HG02943 (cell line): ENCODE data around the gene SLC38A9.
"Not testable (repeated sequence)": the region's sequence is repeated elsewhere in the genome, so short reads cannot be mapped to it uniquely, and the experiment has no call there.

Experiments used
- ATAC-seq: cut with Tn5 transposase; IDR thresholded peaks from one replicate; pipeline ENCODE4 v1.9.1; 2021; ENCODE audit warnings: mild to moderate bottlenecking, low read depth, moderate library complexity; ENCODE audit not compliant: unreplicated experiment

The SLC38A9 gene

GRCh38 chr5:55620766-55621160 lies 91.4 kb downstream of the SLC38A9 start:
- ATAC-seq, result no peak

GRCh38 chr5:55620009-55620765 lies 91.9 kb downstream of the SLC38A9 start:
- ATAC-seq, result no peak

- ATAC-seq, result no peak
These were observed 93.8 kb downstream of the SLC38A9 start for GRCh38 chr5:55618318-55618717.

GRCh38 chr5:55613112-55613868 lies 98.8 kb downstream of the SLC38A9 start:
- ATAC-seq, result no peak

- ATAC-seq, result no peak
These were observed 101.6 kb downstream of the SLC38A9 start for GRCh38 chr5:55610542-55610941.

- no peak for ATAC-seq
These were observed 102.7 kb downstream of the SLC38A9 start for GRCh38 chr5:55609413-55609812.

- ATAC-seq, result no peak
These were observed 103.4 kb downstream of the SLC38A9 start for GRCh38 chr5:55608595-55609349.

GRCh38 chr5:55607309-55607708 lies 104.8 kb downstream of the SLC38A9 start:
- not testable (repeated sequence) for ATAC-seq

- no peak for ATAC-seq
These were observed 107.5 kb downstream of the SLC38A9 start for GRCh38 chr5:55604611-55605067.

- no peak for ATAC-seq
These were observed 108.2 kb downstream of the SLC38A9 start for GRCh38 chr5:55603922-55604321.

GRCh38 chr5:55601628-55602027 lies 110.5 kb downstream of the SLC38A9 start:
- no peak for ATAC-seq

- ATAC-seq, result no peak
These were observed 110.9 kb downstream of the SLC38A9 start for GRCh38 chr5:55601204-55601618.

GRCh38 chr5:55600497-55601203 lies 111.5 kb downstream of the SLC38A9 start:
- ATAC-seq, result no peak

GRCh38 chr5:55600086-55600485 lies 112.0 kb downstream of the SLC38A9 start:
- ATAC-seq, result no peak

GRCh38 chr5:55599148-55600050 lies 112.7 kb downstream of the SLC38A9 start:
- no peak for ATAC-seq

GRCh38 chr5:55597014-55597981 lies 114.8 kb downstream of the SLC38A9 start:
- no peak for ATAC-seq

- ATAC-seq, result no peak
These were observed 117.5 kb downstream of the SLC38A9 start for GRCh38 chr5:55594671-55595070.

GRCh38 chr5:55593115-55593472 lies 119.0 kb downstream of the SLC38A9 start:
- ATAC-seq, result no peak
